Stomach (tissue), 4 donors: ENCODE results near the gene RAB7B.

Experiments used
- EP300 ChIP-seq: sonication (generic); formaldehyde crosslinking; IDR thresholded peaks from one replicate; pipeline ENCODE4 v1.6.1; 2017; ENCODE audit warnings: antibody characterized with exemption
- POLR2A ChIP-seq, 4 donors: fragments of 450-650 bp; IDR thresholded peaks; one replicate each; pipeline ENCODE4 v1.6.1; 2016; ENCODE audit warnings: antibody characterized with exemption in 4 of 4, control low read depth in 2 of 4, mild to moderate bottlenecking in 1 of 4, moderate library complexity in 1 of 4
- POLR2AphosphoS5 ChIP-seq, 3 donors: sonication (generic); formaldehyde crosslinking; IDR thresholded peaks; one replicate each; pipeline ENCODE4 v1.6.1; 2016; ENCODE audit warnings: antibody characterized with exemption in 3 of 3
- TF ChIP-seq, protein P1 (sequence below), 7 experiments: fragments of 450-650 bp in 4 of 7; fragments of 200-600 bp in 3 of 7; sonication (generic) in 3 of 7; IDR thresholded peaks; one replicate each; pipeline ENCODE4 v1.5.1; 2016 to 2019; ENCODE audit warnings: antibody characterized with exemption in 7 of 7, control low read depth in 2 of 7, mild to moderate bottlenecking in 1 of 7

DNA sequence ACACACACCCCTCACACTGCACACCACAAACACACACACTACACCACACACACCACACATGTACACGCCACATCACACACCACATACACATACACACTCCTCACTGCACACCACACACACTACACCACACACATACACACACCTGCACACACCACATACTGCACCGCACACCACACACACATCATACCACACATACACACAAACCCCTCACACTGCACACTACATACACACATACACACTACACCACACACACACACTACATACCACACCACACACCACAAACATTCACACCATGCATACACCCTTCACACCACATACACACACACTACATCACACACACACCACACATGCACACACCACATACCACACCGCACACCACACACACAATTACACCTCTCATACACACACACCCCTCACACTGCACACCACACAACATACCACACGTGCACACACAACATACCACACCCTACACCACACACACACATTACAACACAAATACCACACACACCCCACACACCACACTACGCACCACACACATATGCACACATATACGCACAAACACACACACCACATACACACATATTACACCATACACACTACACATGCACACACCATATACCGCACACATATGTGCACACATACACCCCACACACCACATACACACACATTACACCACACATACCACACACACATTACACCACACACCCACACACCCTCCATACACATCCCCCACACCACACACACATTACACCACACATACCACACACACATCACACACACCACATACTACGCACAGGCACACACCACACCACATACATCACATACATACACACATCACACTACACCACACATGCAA, 29.6 kb downstream of the RAB7B start:
- no peak for TF ChIP-seq EP300
- TF ChIP-seq, protein P1, sequence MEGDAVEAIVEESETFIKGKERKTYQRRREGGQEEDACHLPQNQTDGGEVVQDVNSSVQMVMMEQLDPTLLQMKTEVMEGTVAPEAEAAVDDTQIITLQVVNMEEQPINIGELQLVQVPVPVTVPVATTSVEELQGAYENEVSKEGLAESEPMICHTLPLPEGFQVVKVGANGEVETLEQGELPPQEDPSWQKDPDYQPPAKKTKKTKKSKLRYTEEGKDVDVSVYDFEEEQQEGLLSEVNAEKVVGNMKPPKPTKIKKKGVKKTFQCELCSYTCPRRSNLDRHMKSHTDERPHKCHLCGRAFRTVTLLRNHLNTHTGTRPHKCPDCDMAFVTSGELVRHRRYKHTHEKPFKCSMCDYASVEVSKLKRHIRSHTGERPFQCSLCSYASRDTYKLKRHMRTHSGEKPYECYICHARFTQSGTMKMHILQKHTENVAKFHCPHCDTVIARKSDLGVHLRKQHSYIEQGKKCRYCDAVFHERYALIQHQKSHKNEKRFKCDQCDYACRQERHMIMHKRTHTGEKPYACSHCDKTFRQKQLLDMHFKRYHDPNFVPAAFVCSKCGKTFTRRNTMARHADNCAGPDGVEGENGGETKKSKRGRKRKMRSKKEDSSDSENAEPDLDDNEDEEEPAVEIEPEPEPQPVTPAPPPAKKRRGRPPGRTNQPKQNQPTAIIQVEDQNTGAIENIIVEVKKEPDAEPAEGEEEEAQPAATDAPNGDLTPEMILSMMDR (IDR thresholded peaks at IDR 0.05): no peak
- no peak for TF ChIP-seq POLR2A (IDR thresholded peaks at IDR 0.05)
- no peak for TF ChIP-seq POLR2AphosphoS5 (IDR thresholded peaks at IDR 0.05)
